Colonic mucosa (tissue), 4 donors: ENCODE results near the gene DHRS12. TPM values are rescaled to one million over a fixed set of nuclear protein-coding genes. Genes with fewer than 3 reads are reported as not detected.

Experiments
- DNase-seq: peaks from one replicate; pipeline ENCODE4 v3.0.0-alpha.2; 2020
- H3K27ac ChIP-seq: fragments of 200-600 bp; one replicate; pipeline ENCODE4 v1.8.0; 2021
- H3K27me3 ChIP-seq: fragments of 200-600 bp; one replicate; pipeline ENCODE4 v1.8.0; 2021
- H3K36me3 ChIP-seq: fragments of 200-600 bp; one replicate; pipeline ENCODE4 v1.8.0; 2021
- H3K4me1 ChIP-seq: fragments of 200-600 bp; one replicate; pipeline ENCODE4 v1.8.0; 2021; ENCODE audit warnings: mild to moderate bottlenecking
- H3K4me3 ChIP-seq: fragments of 200-600 bp; one replicate; pipeline ENCODE4 v1.8.0; 2021
- H3K9ac ChIP-seq, 2 donors: one replicate each; pipeline ENCODE4 v1.7.0; 2013; ENCODE audit warnings: control low read depth in 2 of 2, low read depth in 2 of 2, low read length in 2 of 2
- H3K9me3 ChIP-seq: fragments of 200-600 bp; one replicate; pipeline ENCODE4 v1.8.0; 2021
- CTCF ChIP-seq: fragments of 200-600 bp; IDR thresholded peaks from one replicate; pipeline ENCODE4 v1.8.0; 2022; ENCODE audit warnings: antibody characterized with exemption, mild to moderate bottlenecking
- intact Hi-C: fragments of 100-400 bp; cut with DNase I; formaldehyde crosslinking; loops from one replicate; pipeline ENCODE4 v1.14.1; 2022
- total RNA-seq, 2 donors: library from RNA; stranded (reverse); fragmentation: NEBNext Ultra II Directional in 1 of 2; extraction: Animal tissue kit (Norgen Biotek cat#: 25700) in 1 of 2; gene quantifications; one replicate each; pipeline ENCODE4 v1.2.1, GENCODE V29; 2021
- donor health status: healthy.
- donor health status: DM: no; HTN: no; CAD: no.
- donor health status: DM: no; HTN: no; CAD: no.

DHRS12 gene
- total RNA-seq, 2 donors from 2014 or later, result 6.6 to 12.4 TPM

- intact Hi-C loops, result loop anchor here (10.0 kb wide), 1 partner anchor 393 kb away; no protein-coding TSS in a partner anchor
- no peaks in the 10 kb centered on the region for H3K36me3 ChIP-seq
- no peaks in the 10 kb centered on the region for H3K4me1 ChIP-seq
- H3K27ac ChIP-seq, result no peak overlapping the region
- no peaks in the 10 kb centered on the region for H3K27me3 ChIP-seq
- no peaks in the 10 kb centered on the region for H3K9me3 ChIP-seq
- no peak for TF ChIP-seq CTCF
- H3K9ac ChIP-seq, result no peak overlapping the region
- no peak for DNase-seq
- no peak overlapping the region for H3K4me3 ChIP-seq
These were observed 8.0 kb upstream of the DHRS12 start for GRCh38 chr13:51811920-51812451.

- H3K36me3 ChIP-seq, result no peaks in the 10 kb centered on the region
- no peak for DNase-seq
- no peaks in the 10 kb centered on the region for H3K4me1 ChIP-seq
- H3K4me3 ChIP-seq, result no peak overlapping the region
- H3K27ac ChIP-seq, result no peak overlapping the region
- no peaks in the 10 kb centered on the region for H3K9me3 ChIP-seq
- no peak for TF ChIP-seq CTCF
- no peaks in the 10 kb centered on the region for H3K27me3 ChIP-seq
- intact Hi-C loops, result loop anchor here (10.0 kb wide), 1 partner anchor 394 kb away; no protein-coding TSS in a partner anchor
- H3K9ac ChIP-seq, result no peak overlapping the region
These were observed 7.1 kb upstream of the DHRS12 start for GRCh38 chr13:51811046-51811445.

DNA sequence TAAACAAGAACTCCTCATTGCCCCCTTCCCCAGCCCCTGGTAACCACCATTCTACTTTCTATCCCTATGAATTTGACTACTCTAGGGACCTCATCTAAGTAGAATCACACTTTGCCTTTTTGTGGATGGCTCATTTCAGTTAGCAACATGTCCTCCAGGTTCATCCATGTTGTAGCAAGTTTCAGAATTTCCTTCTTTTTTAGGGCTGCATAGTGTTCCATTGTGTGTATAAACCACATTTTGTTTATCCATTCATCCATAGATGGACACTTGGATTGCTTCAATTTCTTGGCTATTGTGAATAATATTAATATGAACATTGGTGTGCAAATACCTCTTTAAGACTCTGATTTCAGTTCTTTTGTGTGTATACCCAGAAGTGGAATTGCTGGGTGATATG is 4.8 kb upstream of the DHRS12 start:
- TF ChIP-seq CTCF, result no peak
- H3K27ac ChIP-seq, result no peak overlapping the region
- DNase-seq, result no peak
- no peaks in the 10 kb centered on the region for H3K27me3 ChIP-seq
- no peaks in the 10 kb centered on the region for H3K9me3 ChIP-seq
- no peaks in the 10 kb centered on the region for H3K4me1 ChIP-seq
- intact Hi-C loops, result no loop called here
- no peaks in the 10 kb centered on the region for H3K36me3 ChIP-seq
- H3K4me3 ChIP-seq, result no peak overlapping the region
- H3K9ac ChIP-seq, result no peak overlapping the region

DNA sequence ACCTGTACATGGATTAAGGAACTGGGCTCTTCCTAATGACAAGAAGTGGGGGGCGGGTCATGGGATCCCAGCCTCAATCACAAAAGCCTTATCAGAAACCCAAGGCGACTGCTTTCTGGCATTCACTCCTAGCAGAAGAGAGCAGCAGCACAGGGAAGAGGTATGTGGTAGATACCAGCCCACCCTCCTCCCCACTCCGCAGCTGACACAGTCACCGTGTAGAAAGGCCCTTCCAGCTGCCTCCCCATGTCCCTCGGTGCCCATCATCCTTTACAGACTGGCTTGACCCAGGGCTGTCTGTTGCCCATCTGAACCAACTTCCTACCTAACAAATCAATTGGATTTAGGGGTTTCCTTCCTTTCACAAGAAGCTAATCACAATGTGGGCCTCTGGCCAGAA is 3.1 kb upstream of the DHRS12 start:
- no peak overlapping the region for H3K27ac ChIP-seq
- H3K9ac ChIP-seq, result no peak overlapping the region
- H3K4me3 ChIP-seq, result no peak overlapping the region
- no peaks in the 10 kb centered on the region for H3K27me3 ChIP-seq
- H3K9me3 ChIP-seq, result no peaks in the 10 kb centered on the region
- TF ChIP-seq CTCF, result no peak
- peaks cover 13% of the 10 kb centered on the region for H3K4me1 ChIP-seq
- DNase-seq, result no peak
- H3K36me3 ChIP-seq, result no peaks in the 10 kb centered on the region
- intact Hi-C loops, result no loop called here

DNA sequence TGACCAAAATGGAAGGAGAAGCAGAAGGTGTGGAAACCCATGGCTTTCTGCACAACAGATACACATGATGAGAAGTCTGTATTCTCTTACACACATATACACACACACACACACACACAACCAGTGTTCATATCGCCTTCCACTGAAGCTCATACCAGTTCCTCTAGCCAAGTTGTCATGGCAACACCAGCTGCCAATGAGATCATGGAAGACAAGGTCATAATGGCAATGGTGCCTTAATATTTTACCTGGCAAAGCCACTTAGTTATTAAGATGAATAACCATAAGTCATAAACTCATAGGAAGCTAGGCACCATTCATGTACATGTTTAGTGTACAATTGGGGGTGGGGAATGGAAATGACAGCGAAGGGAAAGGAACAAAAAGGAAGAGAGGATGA is 2.6 kb upstream of the DHRS12 start:
- no peak overlapping the region for H3K9ac ChIP-seq
- DNase-seq, result no peak
- H3K27ac ChIP-seq, result no peak overlapping the region
- no peaks in the 10 kb centered on the region for H3K27me3 ChIP-seq
- no peak overlapping the region for H3K4me3 ChIP-seq
- TF ChIP-seq CTCF, result no peak
- peaks cover 13% of the 10 kb centered on the region for H3K4me1 ChIP-seq
- no peaks in the 10 kb centered on the region for H3K36me3 ChIP-seq
- no peaks in the 10 kb centered on the region for H3K9me3 ChIP-seq
- intact Hi-C loops, result no loop called here
